Keratinocyte (primary cell): Measurements from ENCODE around the gene RASGEF1B. TPM values are rescaled to one million over a fixed set of nuclear protein-coding genes. Genes with fewer than 3 reads are reported as not detected.

Experiments
- DNase-seq: peaks from one replicate; pipeline ENCODE4 v3.0.0-alpha.2; 2011; ENCODE audit warnings: low read depth, missing footprints, low spot score
- FAIRE-seq: peaks from 2 replicates; lab custom pipeline; 2011; peaks lifted over from hg19 to GRCh38; lab: Jason Lieb, UNC
- H2AFZ ChIP-seq: 2 replicates; pipeline ENCODE4 v1.6.0; 2012; ENCODE audit warnings: low read length, control low read depth, inconsistent platforms; ENCODE audit not compliant: control insufficient read depth
- H3K27ac ChIP-seq: 2 replicates; pipeline ENCODE4 v1.5.1; 2011; ENCODE audit warnings: low read length; ENCODE audit not compliant: control insufficient read depth, insufficient read depth
- H3K27me3 ChIP-seq: 3 replicates; pipeline ENCODE4 v1.6.0; 2011; ENCODE audit warnings: low read length; ENCODE audit not compliant: control insufficient read depth, insufficient read depth; ENCODE audit errors: extremely low read depth
- H3K36me3 ChIP-seq, 2 experiments: 2 replicates in 1 of 2; 3 replicates in 1 of 2; pipeline ENCODE4 v1.5.1; 2011; ENCODE audit warnings: low read length in 2 of 2, mild to moderate bottlenecking in 1 of 2; ENCODE audit not compliant: control insufficient read depth in 2 of 2, insufficient read depth in 2 of 2; ENCODE audit errors: extremely low read depth in 1 of 2
- H3K4me1 ChIP-seq: 3 replicates; pipeline ENCODE4 v1.5.1; 2011; ENCODE audit warnings: low read length; ENCODE audit not compliant: control insufficient read depth, insufficient read depth; ENCODE audit errors: extremely low read depth
- H3K4me2 ChIP-seq: 3 replicates; pipeline ENCODE4 v1.6.0; 2011; ENCODE audit warnings: low read depth, low read length; ENCODE audit not compliant: control insufficient read depth, insufficient read depth; ENCODE audit errors: extremely low read depth
- H3K4me3 ChIP-seq, 3 experiments: fragments of 200-600 bp in 1 of 3; sonication (generic) in 1 of 3; 2 replicates in 2 of 3; 3 replicates in 1 of 3; pipeline ENCODE4 v1.5.1; 2011 to 2016; ENCODE audit warnings: low read length in 3 of 3, mild to moderate bottlenecking in 3 of 3, control low read depth in 2 of 3, inconsistent platforms in 1 of 3, low read depth in 1 of 3, mixed read lengths in 1 of 3, mixed run types in 1 of 3, moderate library complexity in 1 of 3; ENCODE audit not compliant: control insufficient read depth in 2 of 3, insufficient read depth in 2 of 3; ENCODE audit errors: extremely low read depth in 1 of 3
- H3K79me2 ChIP-seq: 2 replicates; pipeline ENCODE4 v1.6.0; 2012; ENCODE audit warnings: low read length; ENCODE audit not compliant: control insufficient read depth, insufficient read depth
- H3K9ac ChIP-seq: 3 replicates; pipeline ENCODE4 v1.6.0; 2011; ENCODE audit warnings: low read length; ENCODE audit not compliant: control insufficient read depth, insufficient read depth; ENCODE audit errors: extremely low read depth
- H3K9me1 ChIP-seq: 3 replicates; pipeline ENCODE4 v1.6.0; 2011; ENCODE audit warnings: low read length; ENCODE audit not compliant: control insufficient read depth, insufficient read depth; ENCODE audit errors: extremely low read depth
- H3K9me3 ChIP-seq: 2 replicates; pipeline ENCODE4 v1.5.1; 2012; ENCODE audit warnings: low read depth, low read length; ENCODE audit not compliant: control insufficient read depth
- H4K20me1 ChIP-seq: 3 replicates; pipeline ENCODE4 v1.6.0; 2011; ENCODE audit warnings: low read length; ENCODE audit not compliant: control insufficient read depth, insufficient read depth; ENCODE audit errors: extremely low read depth
- EZH2 ChIP-seq: IDR thresholded peaks from one replicate; pipeline ENCODE4 v1.6.1; 2012; ENCODE audit warnings: inconsistent platforms, mild to moderate bottlenecking, low read length, moderate library complexity
- dilution Hi-C: fragments of 300-500 bp; cut with MboI; formaldehyde crosslinking; loops from one replicate; pipeline ENCODE4 v1.7.0; 2020; ENCODE audit warnings: low sequenced_read_pairs; ENCODE audit not compliant: extremely low pct_ligation_motif_present
- polyA plus RNA-seq, 5 experiments: library from polyadenylated mRNA; depleted of rRNA in 3 of 5; stranded (reverse) in 3 of 5; stranded (forward) in 1 of 5; unstranded in 1 of 5; fragments of >200 nt; gene quantifications; 1 replicate in 1 of 5; 2 replicates in 3 of 5; 3 replicates in 1 of 5; pipeline versions ENCODE4 v1.2.1 to v1.2.3, GENCODE V29; 2011 to 2012; ENCODE audit warnings: missing spikeins in 2 of 5, low read depth in 1 of 5, low replicate concordance in 1 of 5
- TF ChIP-seq, protein P1 (sequence below), 3 experiments: IDR thresholded peaks in 1 of 3; conservative IDR thresholded peaks in 1 of 3; optimal IDR thresholded peaks in 1 of 3; 2 replicates in 2 of 3; 3 replicates in 1 of 3; pipeline versions ENCODE3 to v1.5.1; 2011; ENCODE audit warnings: low read length in 3 of 3, mild to moderate bottlenecking in 3 of 3, moderate library complexity in 2 of 3, control low read depth in 1 of 3, inconsistent platforms in 1 of 3; ENCODE audit not compliant: insufficient read depth in 2 of 3; ENCODE audit errors: extremely low read depth in 1 of 3

The RASGEF1B gene
- polyA plus RNA-seq, 1 donor (not counting 4 experiments of a cell fraction or from before 2014, with no cell fraction given), result 0.68 TPM

DNA sequence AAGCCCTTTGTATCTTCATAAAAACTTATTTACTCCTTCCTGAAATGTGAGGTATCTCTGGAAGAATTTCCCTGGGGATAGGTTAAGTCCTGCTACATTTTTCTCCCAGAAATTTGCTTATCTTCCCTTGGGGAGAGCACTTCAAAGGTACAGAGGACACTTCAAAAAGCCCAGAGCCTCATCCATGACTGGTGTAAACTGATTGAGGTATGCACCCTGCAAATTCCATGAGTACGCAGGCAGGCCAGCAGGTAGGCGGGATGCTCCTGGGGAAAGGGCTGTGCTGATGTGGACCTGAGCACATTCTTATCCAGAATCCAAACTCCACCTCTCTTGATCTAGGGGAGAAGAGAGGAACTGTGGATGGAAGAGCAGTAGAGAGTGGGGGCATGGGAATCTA, 26.3 kb upstream of the RASGEF1B start:
- peaks cover 3% of the 10 kb centered on the region for H3K9me1 ChIP-seq
- no peaks in the 10 kb centered on the region for H3K36me3 ChIP-seq
- DNase-seq (no peak), FAIRE-seq (no peak)
- H3K27me3 ChIP-seq, result no peaks in the 10 kb centered on the region
- no peaks in the 10 kb centered on the region for H3K9me3 ChIP-seq
- no peak overlapping the region for H2AFZ ChIP-seq
- no peak overlapping the region for H3K4me3 ChIP-seq
- no peaks in the 10 kb centered on the region for H3K4me1 ChIP-seq
- dilution Hi-C loops, result no loop called here
- TF ChIP-seq EZH2, result no peak
- TF ChIP-seq, protein P1, sequence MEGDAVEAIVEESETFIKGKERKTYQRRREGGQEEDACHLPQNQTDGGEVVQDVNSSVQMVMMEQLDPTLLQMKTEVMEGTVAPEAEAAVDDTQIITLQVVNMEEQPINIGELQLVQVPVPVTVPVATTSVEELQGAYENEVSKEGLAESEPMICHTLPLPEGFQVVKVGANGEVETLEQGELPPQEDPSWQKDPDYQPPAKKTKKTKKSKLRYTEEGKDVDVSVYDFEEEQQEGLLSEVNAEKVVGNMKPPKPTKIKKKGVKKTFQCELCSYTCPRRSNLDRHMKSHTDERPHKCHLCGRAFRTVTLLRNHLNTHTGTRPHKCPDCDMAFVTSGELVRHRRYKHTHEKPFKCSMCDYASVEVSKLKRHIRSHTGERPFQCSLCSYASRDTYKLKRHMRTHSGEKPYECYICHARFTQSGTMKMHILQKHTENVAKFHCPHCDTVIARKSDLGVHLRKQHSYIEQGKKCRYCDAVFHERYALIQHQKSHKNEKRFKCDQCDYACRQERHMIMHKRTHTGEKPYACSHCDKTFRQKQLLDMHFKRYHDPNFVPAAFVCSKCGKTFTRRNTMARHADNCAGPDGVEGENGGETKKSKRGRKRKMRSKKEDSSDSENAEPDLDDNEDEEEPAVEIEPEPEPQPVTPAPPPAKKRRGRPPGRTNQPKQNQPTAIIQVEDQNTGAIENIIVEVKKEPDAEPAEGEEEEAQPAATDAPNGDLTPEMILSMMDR (optimal IDR thresholded peaks at IDR 0.05 in 1 of 3, IDR thresholded peaks at IDR 0.05 in 1 of 3, conservative IDR thresholded peaks at IDR 0.05 in 1 of 3; ENCODE audit: extremely low read depth in 1 of 3, insufficient read depth in 2 of 3, low read length in 3 of 3), result no peak
- no peak overlapping the region for H3K9ac ChIP-seq
- no peaks in the 10 kb centered on the region for H3K79me2 ChIP-seq
- H3K27ac ChIP-seq, result no peak overlapping the region
- H3K4me2 ChIP-seq, result no peak overlapping the region
- no peaks in the 10 kb centered on the region for H4K20me1 ChIP-seq

DNA sequence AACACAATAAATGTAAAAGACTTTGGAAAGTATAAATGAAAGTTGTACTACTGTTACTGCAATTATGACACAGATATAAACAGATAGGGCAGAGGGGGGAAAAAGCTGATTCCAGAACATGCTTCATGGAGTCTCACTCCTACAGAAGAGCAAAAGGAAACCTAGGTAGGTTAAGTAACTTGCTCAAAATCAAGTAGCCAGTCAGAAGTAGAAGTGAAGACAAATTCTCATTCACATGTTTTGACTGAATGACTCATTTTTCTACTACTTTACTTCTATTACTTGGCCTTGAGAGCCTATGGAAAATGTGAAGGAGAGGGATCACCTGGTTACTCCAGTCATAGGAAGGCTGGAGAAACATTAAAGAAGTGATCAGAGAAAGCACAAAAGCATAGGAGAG, 23.6 kb upstream of the RASGEF1B start:
- no peak overlapping the region for H3K9ac ChIP-seq
- H3K4me1 ChIP-seq, result no peaks in the 10 kb centered on the region
- DNase-seq (no peak), FAIRE-seq (no peak)
- H3K36me3 ChIP-seq, result no peaks in the 10 kb centered on the region
- peaks cover 3% of the 10 kb centered on the region for H3K9me1 ChIP-seq
- H2AFZ ChIP-seq, result no peak overlapping the region
- dilution Hi-C loops, result no loop called here
- no peaks in the 10 kb centered on the region for H3K27me3 ChIP-seq
- no peaks in the 10 kb centered on the region for H3K79me2 ChIP-seq
- H4K20me1 ChIP-seq, result no peaks in the 10 kb centered on the region
- no peak overlapping the region for H3K4me3 ChIP-seq
- no peak for TF ChIP-seq EZH2
- TF ChIP-seq, protein P1 (optimal IDR thresholded peaks at IDR 0.05 in 1 of 3, IDR thresholded peaks at IDR 0.05 in 1 of 3, conservative IDR thresholded peaks at IDR 0.05 in 1 of 3; ENCODE audit: extremely low read depth in 1 of 3, insufficient read depth in 2 of 3, low read length in 3 of 3), result no peak
- H3K4me2 ChIP-seq, result no peak overlapping the region
- no peaks in the 10 kb centered on the region for H3K9me3 ChIP-seq
- H3K27ac ChIP-seq, result no peak overlapping the region
